SK-N-SH (cell line): ENCODE data around the gene RGS4. TPM values are rescaled to one million over a fixed set of nuclear protein-coding genes. Genes with fewer than 3 reads are reported as not detected.

ENCODE experiments used
- CTCF ChIA-PET: fragments of 300-600, 350-600 bp; formaldehyde crosslinking; extraction: SDS; loops from one replicate; lab custom pipeline; 2021; lab: Yijun Ruan, JAX
- POLR2A ChIA-PET: fragments of 350-600 bp; sonication (Branson Sonifier 250); formaldehyde crosslinking; extraction: SDS; loops from one replicate; lab custom pipeline; 2020; ENCODE audit warnings: antibody characterized with exemption, inconsistent platforms; lab: Yijun Ruan, JAX
- DNase-seq: peaks from one replicate; pipeline ENCODE4 v3.0.0; 2012
- H2AFZ ChIP-seq: fragments of 200-600 bp; sonication (generic); 2 replicates; pipeline ENCODE4 v1.8.1; 2016; ENCODE audit warnings: antibody characterized with exemption, mild to moderate bottlenecking, low read depth
- H3F3A ChIP-seq: fragments of 200-600 bp; sonication (generic); replicated peaks from 2 replicates; pipeline ENCODE3; 2016; ENCODE audit warnings: antibody characterized with exemption, mild to moderate bottlenecking; ENCODE audit not compliant: insufficient read depth
- H3K27ac ChIP-seq, 2 experiments: fragments of 200-500 bp in 1 of 2; fragments of 200-600 bp in 1 of 2; sonication (Bioruptor generic) in 1 of 2; sonication (generic), shearing (Covaris generic) in 1 of 2; 2 replicates each; pipeline versions ENCODE4 v1.5.1 to v1.6.1; 2014 to 2016; ENCODE audit warnings: low read depth in 2 of 2, inconsistent platforms in 1 of 2, low read length in 1 of 2, mild to moderate bottlenecking in 1 of 2, mixed read lengths in 1 of 2
- H3K27me3 ChIP-seq: fragments of 200-600 bp; sonication (generic), shearing (Covaris generic); 2 replicates; pipeline ENCODE4 v1.6.1; 2016; ENCODE audit warnings: mixed run types; ENCODE audit not compliant: insufficient read depth
- H3K36me3 ChIP-seq, 2 experiments: fragments of 200-500 bp in 1 of 2; fragments of 200-600 bp in 1 of 2; sonication (Bioruptor generic) in 1 of 2; sonication (generic) in 1 of 2; replicated peaks in 1 of 2; 2 replicates each; pipeline versions ENCODE3 to v1.5.1; 2014 to 2016; ENCODE audit warnings: low read length in 1 of 2, mild to moderate bottlenecking in 1 of 2; ENCODE audit not compliant: insufficient read depth in 2 of 2, control insufficient read depth in 1 of 2
- H3K4me1 ChIP-seq, 2 experiments: fragments of 200-500 bp in 1 of 2; fragments of 200-600 bp in 1 of 2; sonication (Bioruptor generic) in 1 of 2; sonication (generic), shearing (Covaris generic) in 1 of 2; 2 replicates each; pipeline versions ENCODE4 v1.5.1 to v1.6.1; 2014 to 2016; ENCODE audit warnings: low read depth in 1 of 2, low read length in 1 of 2, mixed run types in 1 of 2; ENCODE audit not compliant: insufficient read depth in 2 of 2, control insufficient read depth in 1 of 2
- H3K4me2 ChIP-seq: fragments of 200-600 bp; sonication (generic), shearing (Covaris generic); 2 replicates; pipeline ENCODE4 v1.6.1; 2017; ENCODE audit warnings: mixed run types
- H3K4me3 ChIP-seq, 2 experiments: fragments of 200-500 bp in 1 of 2; fragments of 200-600 bp in 1 of 2; sonication (Bioruptor generic) in 1 of 2; sonication (generic), shearing (Covaris generic) in 1 of 2; 2 replicates each; pipeline versions ENCODE4 v1.5.1 to v1.8.1; 2014 to 2016; ENCODE audit warnings: low read depth in 2 of 2, inconsistent platforms in 1 of 2, low read length in 1 of 2, mild to moderate bottlenecking in 1 of 2, mixed read lengths in 1 of 2, moderate library complexity in 1 of 2
- H3K79me2 ChIP-seq: fragments of 200-600 bp; sonication (generic); 2 replicates; pipeline ENCODE4 v1.8.1; 2017; ENCODE audit warnings: mild to moderate bottlenecking; ENCODE audit not compliant: insufficient read depth
- H3K9ac ChIP-seq: fragments of 200-600 bp; sonication (generic); 2 replicates; pipeline ENCODE4 v1.6.1; 2017; ENCODE audit warnings: mixed run types
- H3K9me2 ChIP-seq: fragments of 200-600 bp; sonication (generic); 2 replicates; pipeline ENCODE4 v1.6.1; 2017; ENCODE audit warnings: mixed run types
- H3K9me3 ChIP-seq: fragments of 200-600 bp; sonication (generic); 2 replicates; pipeline ENCODE4 v1.6.1; 2017; ENCODE audit warnings: mixed run types, mild to moderate bottlenecking, moderate library complexity
- H4K20me1 ChIP-seq: fragments of 200-600 bp; sonication (generic); 2 replicates; pipeline ENCODE4 v1.6.1; 2017; ENCODE audit warnings: mild to moderate bottlenecking, mixed run types; ENCODE audit not compliant: insufficient read depth
- CHD2 ChIP-seq: fragments of 150-350 bp; IDR thresholded peaks from 2 replicates; pipeline ENCODE4 v1.6.1; 2018; ENCODE audit warnings: low read length; ENCODE audit not compliant: partially characterized antibody
- CTCF ChIP-seq: fragments of 200-600 bp; sonication (generic); IDR thresholded peaks from 2 replicates; pipeline ENCODE4 v1.6.1; 2017; ENCODE audit warnings: antibody characterized with exemption, mild to moderate bottlenecking, moderate library complexity
- MAX ChIP-seq: IDR thresholded peaks from 2 replicates; pipeline ENCODE4 v1.4.0; 2012; ENCODE audit warnings: low read depth
- NFIC ChIP-seq: IDR thresholded peaks from 2 replicates; pipeline ENCODE4 v1.4.0; 2012; ENCODE audit warnings: borderline replicate concordance
- RFX5 ChIP-seq: IDR thresholded peaks from 2 replicates; pipeline ENCODE4 v1.6.1; 2012; ENCODE audit warnings: mild to moderate bottlenecking, improper control_type of control experiment, low read length
- WGBS: methylation state at CpG from one replicate; pipeline ENCODE4 v1.1.6; 2017; ENCODE audit warnings: low lambda C conversion rate; 5-methylcytosine and 5-hydroxymethylcytosine counted together
- polyA plus RNA-seq, 3 experiments: library from polyadenylated mRNA; depleted of rRNA; stranded (reverse); fragments of >200 nt; gene quantifications; 2 replicates each; pipeline ENCODE4 v1.2.3, GENCODE V29; 2012
- TF ChIP-seq, protein P1 (sequence below): IDR thresholded peaks from 2 replicates; pipeline ENCODE4 v1.6.1; 2012; ENCODE audit warnings: mild to moderate bottlenecking, low read depth, low read length, moderate library complexity
- TF ChIP-seq, protein P2 (sequence below): fragments of 150-350 bp; IDR thresholded peaks from 2 replicates; pipeline ENCODE4 v1.6.1; 2016; ENCODE audit warnings: mild to moderate bottlenecking, low read depth, low read length
- TF ChIP-seq, protein P3 (sequence below): IDR thresholded peaks from 2 replicates; pipeline ENCODE4; 2012

Gene RGS4
- polyA plus RNA-seq, 1 of the 3 experiments (the other 2 are of a cell fraction) = 124 TPM

DNA sequence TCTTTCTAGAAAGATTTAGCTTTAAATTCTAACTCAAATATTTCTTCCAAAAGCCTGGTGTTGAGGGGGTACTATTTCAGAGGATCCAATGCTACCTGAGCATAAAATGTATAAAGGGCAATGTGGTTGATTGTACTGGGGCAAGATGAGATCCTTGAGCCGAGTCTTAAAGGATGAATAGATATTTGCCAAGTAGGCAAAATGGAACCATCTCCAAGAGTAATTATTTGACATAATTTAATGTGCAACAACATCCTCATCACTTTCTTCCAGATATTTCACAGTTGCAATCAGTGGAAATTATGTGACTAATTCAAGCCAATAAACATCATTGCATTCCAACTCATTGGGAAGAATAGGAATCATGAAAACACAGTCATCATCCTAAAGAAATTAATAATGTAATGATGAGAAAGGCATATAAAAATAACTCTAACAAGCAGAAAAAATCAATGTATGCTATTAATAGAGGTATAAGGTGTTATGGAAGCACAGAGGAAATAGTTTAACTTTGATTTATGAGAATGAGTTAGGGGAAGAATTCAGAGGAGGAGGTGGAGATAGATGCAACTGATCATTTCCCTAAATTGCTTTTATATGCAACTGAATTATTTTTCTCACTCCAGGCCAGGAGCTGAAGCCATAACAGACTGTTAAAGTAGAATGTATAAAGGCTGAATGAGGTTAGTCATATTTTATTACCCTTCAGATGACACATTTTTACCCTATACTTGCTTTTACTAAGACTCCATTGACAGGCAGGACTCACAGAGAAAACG lies 30.0 kb upstream of the RGS4 start:
- no peak overlapping the region for H3K4me2 ChIP-seq
- no peak overlapping the region for H3K9ac ChIP-seq
- H3K27me3 ChIP-seq = no peaks in the 10 kb centered on the region
- H3K9me3 ChIP-seq = no peaks in the 10 kb centered on the region
- 81% methylated on average over 2 of the region's 2 CpGs for WGBS
- DNase-seq = no peak
- peak overlapping the region in 1 of 2 experiments; percentile 100; a peak in 2 of 4 replicates for H3K27ac ChIP-seq
- no peaks in the 10 kb centered on the region for H3K79me2 ChIP-seq
- H3F3A ChIP-seq = peaks cover 34% of the 10 kb centered on the region
- H2AFZ ChIP-seq = 0 out of 2 replicates have a peak overlapping the region, but pooled peaks have one; percentile 37
- TF ChIP-seq CTCF (no peak), CHD2 (no peak)
- TF ChIP-seq, protein P1, sequence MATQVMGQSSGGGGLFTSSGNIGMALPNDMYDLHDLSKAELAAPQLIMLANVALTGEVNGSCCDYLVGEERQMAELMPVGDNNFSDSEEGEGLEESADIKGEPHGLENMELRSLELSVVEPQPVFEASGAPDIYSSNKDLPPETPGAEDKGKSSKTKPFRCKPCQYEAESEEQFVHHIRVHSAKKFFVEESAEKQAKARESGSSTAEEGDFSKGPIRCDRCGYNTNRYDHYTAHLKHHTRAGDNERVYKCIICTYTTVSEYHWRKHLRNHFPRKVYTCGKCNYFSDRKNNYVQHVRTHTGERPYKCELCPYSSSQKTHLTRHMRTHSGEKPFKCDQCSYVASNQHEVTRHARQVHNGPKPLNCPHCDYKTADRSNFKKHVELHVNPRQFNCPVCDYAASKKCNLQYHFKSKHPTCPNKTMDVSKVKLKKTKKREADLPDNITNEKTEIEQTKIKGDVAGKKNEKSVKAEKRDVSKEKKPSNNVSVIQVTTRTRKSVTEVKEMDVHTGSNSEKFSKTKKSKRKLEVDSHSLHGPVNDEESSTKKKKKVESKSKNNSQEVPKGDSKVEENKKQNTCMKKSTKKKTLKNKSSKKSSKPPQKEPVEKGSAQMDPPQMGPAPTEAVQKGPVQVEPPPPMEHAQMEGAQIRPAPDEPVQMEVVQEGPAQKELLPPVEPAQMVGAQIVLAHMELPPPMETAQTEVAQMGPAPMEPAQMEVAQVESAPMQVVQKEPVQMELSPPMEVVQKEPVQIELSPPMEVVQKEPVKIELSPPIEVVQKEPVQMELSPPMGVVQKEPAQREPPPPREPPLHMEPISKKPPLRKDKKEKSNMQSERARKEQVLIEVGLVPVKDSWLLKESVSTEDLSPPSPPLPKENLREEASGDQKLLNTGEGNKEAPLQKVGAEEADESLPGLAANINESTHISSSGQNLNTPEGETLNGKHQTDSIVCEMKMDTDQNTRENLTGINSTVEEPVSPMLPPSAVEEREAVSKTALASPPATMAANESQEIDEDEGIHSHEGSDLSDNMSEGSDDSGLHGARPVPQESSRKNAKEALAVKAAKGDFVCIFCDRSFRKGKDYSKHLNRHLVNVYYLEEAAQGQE = no peak
- TF ChIP-seq, protein P2, sequence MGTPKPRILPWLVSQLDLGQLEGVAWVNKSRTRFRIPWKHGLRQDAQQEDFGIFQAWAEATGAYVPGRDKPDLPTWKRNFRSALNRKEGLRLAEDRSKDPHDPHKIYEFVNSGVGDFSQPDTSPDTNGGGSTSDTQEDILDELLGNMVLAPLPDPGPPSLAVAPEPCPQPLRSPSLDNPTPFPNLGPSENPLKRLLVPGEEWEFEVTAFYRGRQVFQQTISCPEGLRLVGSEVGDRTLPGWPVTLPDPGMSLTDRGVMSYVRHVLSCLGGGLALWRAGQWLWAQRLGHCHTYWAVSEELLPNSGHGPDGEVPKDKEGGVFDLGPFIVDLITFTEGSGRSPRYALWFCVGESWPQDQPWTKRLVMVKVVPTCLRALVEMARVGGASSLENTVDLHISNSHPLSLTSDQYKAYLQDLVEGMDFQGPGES = no peak
- no peaks in the 10 kb centered on the region for H4K20me1 ChIP-seq
- H3K36me3 ChIP-seq = no peaks in the 10 kb centered on the region
- ChIA-PET CTCF (no interaction called here), POLR2A (no interaction called here)
- H3K4me1 ChIP-seq = peaks cover 10 to 26% of the 10 kb centered on the region in 2 experiments; a peak in 3 of 4 replicates
- H3K9me2 ChIP-seq = no peaks in the 10 kb centered on the region
- no peak overlapping the region for H3K4me3 ChIP-seq

DNA sequence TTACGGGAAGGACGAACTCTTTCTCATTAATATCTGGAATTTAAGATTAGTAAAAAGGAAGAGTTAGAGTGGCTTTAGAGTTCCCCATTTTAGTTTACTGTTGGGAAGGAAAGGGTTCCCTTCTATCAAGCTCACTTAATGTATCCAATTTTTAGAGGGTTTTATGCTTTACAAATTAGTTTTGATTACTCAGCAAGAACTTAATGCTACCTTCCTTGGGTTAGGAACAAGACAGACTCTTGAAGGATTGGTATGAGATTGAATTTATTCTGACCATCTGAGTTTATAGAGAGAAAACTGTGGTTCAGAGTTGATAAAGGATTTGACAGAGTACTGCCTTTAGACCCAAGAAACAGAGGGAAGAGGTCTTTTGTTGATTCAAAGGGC lies 29.5 kb upstream of the RGS4 start:
- Histone ChIP-seq H3K4me3 (no peak overlapping the region), H3K9ac (no peak overlapping the region), H3K4me1 (peaks cover 10 to 26% of the 10 kb centered on the region in 2 experiments; a peak in 3 of 4 replicates), H3K4me2 (no peak overlapping the region), H3K27ac (peak overlapping the region in 1 of 2 experiments; percentile 100; a peak in 2 of 4 replicates), H3F3A (peaks cover 28% of the 10 kb centered on the region), H3K79me2 (no peaks in the 10 kb centered on the region), H3K9me2 (no peaks in the 10 kb centered on the region), H3K9me3 (no peaks in the 10 kb centered on the region), H3K27me3 (no peaks in the 10 kb centered on the region), H4K20me1 (no peaks in the 10 kb centered on the region), H2AFZ (no peak overlapping the region), H3K36me3 (no peaks in the 10 kb centered on the region)
- DNase-seq = no peak
- POLR2A ChIA-PET = no interaction called here
- TF ChIP-seq, protein P1 = no peak
- no peak for TF ChIP-seq MAX
- no peak for TF ChIP-seq NFIC
- TF ChIP-seq RFX5 = no peak
- TF ChIP-seq, protein P3, sequence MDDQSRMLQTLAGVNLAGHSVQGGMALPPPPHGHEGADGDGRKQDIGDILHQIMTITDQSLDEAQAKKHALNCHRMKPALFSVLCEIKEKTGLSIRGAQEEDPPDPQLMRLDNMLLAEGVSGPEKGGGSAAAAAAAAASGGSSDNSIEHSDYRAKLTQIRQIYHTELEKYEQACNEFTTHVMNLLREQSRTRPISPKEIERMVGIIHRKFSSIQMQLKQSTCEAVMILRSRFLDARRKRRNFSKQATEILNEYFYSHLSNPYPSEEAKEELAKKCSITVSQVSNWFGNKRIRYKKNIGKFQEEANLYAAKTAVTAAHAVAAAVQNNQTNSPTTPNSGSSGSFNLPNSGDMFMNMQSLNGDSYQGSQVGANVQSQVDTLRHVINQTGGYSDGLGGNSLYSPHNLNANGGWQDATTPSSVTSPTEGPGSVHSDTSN = no peak
- CTCF ChIA-PET = no interaction called here
- WGBS = 88% methylated on average over 2 of the region's 2 CpGs
